Measurements from ENCODE around the gene CCN6.

- TF ChIP-seq CTCF (conservative IDR thresholded peaks at IDR 0.05) (peak; percentile 42), ZFX (IDR thresholded peaks at IDR 0.05) (no peak)
Observed at GRCh38 chr6:112086744-112087135, 32.8 kb downstream of the CCN6 start.
